ENCODE data around the gene EBF4. TPM values are rescaled to one million over a fixed set of nuclear protein-coding genes. Genes with fewer than 3 reads are reported as not detected.
A peak's percentile ranks its signal among the peaks of the same experiment; 100 is the strongest.

EBF4 gene
- total RNA-seq, 1 donor from 2014 or later = 2.5 TPM

- TF ChIP-seq CTCF (conservative IDR thresholded peaks at IDR 0.05; ENCODE audit: low read depth, low read length) = peak; percentile 19
- no peak for DNase-seq (ENCODE audit: low read depth)
- no peak overlapping the region for H3K4me3 ChIP-seq (ENCODE audit: low read depth, low read length)
These were observed 88.4 kb downstream of the EBF4 start for GRCh38 chr20:2780948-2781347.

- no peak for DNase-seq (ENCODE audit: low read depth)
- H3K4me3 ChIP-seq (ENCODE audit: low read depth, low read length) = no peak overlapping the region
- TF ChIP-seq CTCF (conservative IDR thresholded peaks at IDR 0.05; ENCODE audit: low read depth, low read length) = no peak
These were observed 91.5 kb downstream of the EBF4 start for GRCh38 chr20:2783908-2784566.

- H3K4me3 ChIP-seq (ENCODE audit: low read depth, low read length) = no peak overlapping the region
- no peak for TF ChIP-seq CTCF (conservative IDR thresholded peaks at IDR 0.05; ENCODE audit: low read depth, low read length)
- no peak for DNase-seq (ENCODE audit: low read depth)
These were observed 100.9 kb downstream of the EBF4 start for GRCh38 chr20:2793471-2793870.

GRCh38 chr20:2794202-2794748, 101.7 kb downstream of the EBF4 start:
- no peak overlapping the region for H3K4me3 ChIP-seq (ENCODE audit: low read depth, low read length)
- DNase-seq (ENCODE audit: low read depth) = no peak
- no peak for TF ChIP-seq CTCF (conservative IDR thresholded peaks at IDR 0.05; ENCODE audit: low read depth, low read length)

- no peak for DNase-seq (ENCODE audit: low read depth)
- no peak for TF ChIP-seq CTCF (conservative IDR thresholded peaks at IDR 0.05; ENCODE audit: low read depth, low read length)
These were observed 102.4 kb downstream of the EBF4 start for GRCh38 chr20:2794866-2795447.

GRCh38 chr20:2795451-2795850, 102.9 kb downstream of the EBF4 start:
- no peak for DNase-seq (ENCODE audit: low read depth)
- no peak for TF ChIP-seq CTCF (conservative IDR thresholded peaks at IDR 0.05; ENCODE audit: low read depth, low read length)

More at GRCh38 chr20:2794866-2795447, 102.4 kb downstream of the EBF4 start:
- H3K4me3 ChIP-seq (ENCODE audit: low read depth, low read length) = no peak overlapping the region

More at GRCh38 chr20:2795451-2795850, 102.9 kb downstream of the EBF4 start:
- H3K4me3 ChIP-seq (ENCODE audit: low read depth, low read length) = no peak overlapping the region
